VCaP (cell line): ENCODE results near the gene RIPK1.

Experiments
- H3K27ac ChIP-seq: fragments of 450-650 bp; 2 replicates; pipeline ENCODE4 v1.5.1; 2017
- CTCF ChIP-seq: fragments of 450-650 bp; conservative IDR thresholded peaks from 2 replicates; pipeline ENCODE4 v1.5.1; 2017; ENCODE audit warnings: mild to moderate bottlenecking, moderate library complexity

The RIPK1 gene

GRCh38 chr6:3094815-3095214 lies 26.5 kb downstream of the RIPK1 start:
- no peak for TF ChIP-seq CTCF

GRCh38 chr6:3102875-3103274 lies 34.6 kb downstream of the RIPK1 start:
- TF ChIP-seq CTCF: no peak
- no peak overlapping the region for H3K27ac ChIP-seq

More at GRCh38 chr6:3094815-3095214, 26.5 kb downstream of the RIPK1 start:
- H3K27ac ChIP-seq: no peak overlapping the region

GRCh38 chr6:3108746-3109414 lies 40.6 kb downstream of the RIPK1 start:
- no peak for TF ChIP-seq CTCF
- H3K27ac ChIP-seq: no peak overlapping the region

- TF ChIP-seq CTCF: no peak
- no peak overlapping the region for H3K27ac ChIP-seq
These were observed 41.5 kb downstream of the RIPK1 start for GRCh38 chr6:3109761-3110160.

GRCh38 chr6:3114377-3114776 lies 46.1 kb downstream of the RIPK1 start:
- no peak for TF ChIP-seq CTCF
- H3K27ac ChIP-seq: no peak overlapping the region

GRCh38 chr6:3117912-3118352 lies 49.6 kb downstream of the RIPK1 start:
- peak overlapping the region; percentile 76 for H3K27ac ChIP-seq
- no peak for TF ChIP-seq CTCF

- H3K27ac ChIP-seq: peak within 1 kb of the TSS; percentile 76
- TF ChIP-seq CTCF: no peak
These were observed 50.2 kb downstream of the RIPK1 start, which contains the start of gene BPHL for GRCh38 chr6:3118353-3119039. Gene BPHL (plus strand): TSS chr6:3118711. CDS start chr6:3118741, 30 bp downstream.
